Pulmonary artery endothelial cell (primary cell): ENCODE data around the gene MRPL2. TPM values are rescaled to one million over a fixed set of nuclear protein-coding genes. Genes with fewer than 3 reads are reported as not detected.

Experiments used
- DNase-seq: peaks from one replicate; pipeline ENCODE4 v3.0.0-alpha.2; 2011; ENCODE audit warnings: low read depth, low spot score
- total RNA-seq: library from RNA; depleted of rRNA; stranded (reverse); fragments of >200 nt; gene quantifications from 2 replicates; pipeline ENCODE4 v1.2.3, GENCODE V29; 2014

Gene MRPL2
- total RNA-seq, 1 donor from 2014 or later = 21.8 TPM

GRCh38 chr6:43021270-43022047, 37.8 kb downstream of the MRPL2 start, which contains the start of gene RRP36:
TSS of gene RRP36 (plus strand) at chr6:43021623. CDS start at chr6:43021655, 32 bp downstream.
- DNase-seq = no peak

GRCh38 chr6:43020847-43021246, 38.4 kb downstream of the MRPL2 start:
- DNase-seq = no peak

- no peak for DNase-seq
These were observed 39.1 kb downstream of the MRPL2 start for GRCh38 chr6:43020052-43020705.

GRCh38 chr6:43019152-43019551, 40.1 kb downstream of the MRPL2 start:
- no peak for DNase-seq

GRCh38 chr6:43016943-43017334, 42.3 kb downstream of the MRPL2 start:
- no peak for DNase-seq

- no peak for DNase-seq
These were observed 42.9 kb downstream of the MRPL2 start for GRCh38 chr6:43016176-43016942.

GRCh38 chr6:43014434-43014909, 44.8 kb downstream of the MRPL2 start:
- DNase-seq = no peak

GRCh38 chr6:43013843-43014433, 45.3 kb downstream of the MRPL2 start, which contains the start of the genes KLHDC3 and MEA1:
TSS of gene KLHDC3 (plus strand) at chr6:43014249. CDS start at chr6:43017193, 2,944 bp downstream.
TSS of gene MEA1 (minus strand) at chr6:43013946. CDS start at chr6:43013813, 133 bp downstream.
- peak; percentile 99 for DNase-seq

GRCh38 chr6:43013097-43013842, 46.0 kb downstream of the MRPL2 start:
- no peak for DNase-seq

- no peak for DNase-seq
These were observed 46.9 kb downstream of the MRPL2 start for GRCh38 chr6:43012364-43012763.

GRCh38 chr6:43011207-43011606, 48.0 kb downstream of the MRPL2 start:
- no peak for DNase-seq

GRCh38 chr6:43009124-43009523, 50.1 kb downstream of the MRPL2 start:
- DNase-seq = no peak

GRCh38 chr6:43007126-43007525, 52.1 kb downstream of the MRPL2 start:
- no peak for DNase-seq

- DNase-seq = no peak
These were observed 53.0 kb downstream of the MRPL2 start for GRCh38 chr6:43006251-43006650.

GRCh38 chr6:43005844-43006243, 53.4 kb downstream of the MRPL2 start:
- DNase-seq = no peak

Other genes with a start within 250 kb of the MRPL2 start
- 127 and 158 TPM in 2 replicates for gene RPL7L1, start 179.8 kb downstream of the MRPL2 start, total RNA-seq
- gene PTCRA, start 143.4 kb downstream of the MRPL2 start, total RNA-seq = not detected in 2 replicates
- gene CNPY3, start 130.0 kb downstream of the MRPL2 start, total RNA-seq = 21.2 and 41.7 TPM in 2 replicates
- 0.13 and 0.21 TPM in 2 replicates for gene GNMT, start 98.7 kb downstream of the MRPL2 start, total RNA-seq
- gene PEX6, start 80.3 kb downstream of the MRPL2 start, total RNA-seq = 21.7 and 32.7 TPM in 2 replicates
- 36.1 and 45.3 TPM in 2 replicates for gene PPP2R5D, start 74.9 kb downstream of the MRPL2 start, total RNA-seq
- gene MEA1, start 45.5 kb downstream of the MRPL2 start, total RNA-seq = 48.4 and 55.7 TPM in 2 replicates
- gene KLHDC3, start 45.2 kb downstream of the MRPL2 start, total RNA-seq = 123 and 148 TPM in 2 replicates
- gene RRP36, start 37.8 kb downstream of the MRPL2 start, total RNA-seq = 112 and 137 TPM in 2 replicates
- gene CUL7, start 5.6 kb downstream of the MRPL2 start, total RNA-seq = 26.5 and 27.0 TPM in 2 replicates
- gene KLC4, start 197 bp upstream of the MRPL2 start, total RNA-seq = 13.8 and 16.2 TPM in 2 replicates
- 2.6 and 5.8 TPM in 2 replicates for gene PTK7, start 16.9 kb upstream of the MRPL2 start, total RNA-seq
- 20.4 and 24.3 TPM in 2 replicates for gene SRF, start 111.8 kb upstream of the MRPL2 start, total RNA-seq
- gene CUL9, start 122.8 kb upstream of the MRPL2 start, total RNA-seq = 20.3 and 25.7 TPM in 2 replicates
- gene DNPH1, start 170.0 kb upstream of the MRPL2 start, total RNA-seq = 21.7 and 58.4 TPM in 2 replicates
- under 0.01 and 0.07 TPM in 2 replicates for gene TTBK1, start 184.0 kb upstream of the MRPL2 start, total RNA-seq
- not detected in 2 replicates for gene SLC22A7, start 238.8 kb upstream of the MRPL2 start, total RNA-seq
- not detected in 2 replicates for gene CRIP3, start 249.4 kb upstream of the MRPL2 start, total RNA-seq